ENCODE measurements around the gene CEACAM21.

CEACAM21 gene

GRCh38 chr19:41599175-41599966 lies 23.4 kb downstream of the CEACAM21 start:
- TF ChIP-seq CTCF (IDR thresholded peaks at IDR 0.05; ENCODE audit: insufficient read depth, low read depth, low read length, missing control alignments): no peak
- DNase-seq (ENCODE audit: low read depth): no peak
- H3K4me3 ChIP-seq (ENCODE audit: low read depth, low read length): no peak overlapping the region

GRCh38 chr19:41601771-41602170 lies 25.8 kb downstream of the CEACAM21 start:
- no peak for DNase-seq (ENCODE audit: low read depth)
- H3K4me3 ChIP-seq (ENCODE audit: low read depth, low read length): no peak overlapping the region
- no peak for TF ChIP-seq CTCF (IDR thresholded peaks at IDR 0.05; ENCODE audit: insufficient read depth, low read depth, low read length, missing control alignments)

GRCh38 chr19:41604831-41605230 lies 28.9 kb downstream of the CEACAM21 start:
- no peak for DNase-seq (ENCODE audit: low read depth)
- no peak for TF ChIP-seq CTCF (IDR thresholded peaks at IDR 0.05; ENCODE audit: insufficient read depth, low read depth, low read length, missing control alignments)
- no peak overlapping the region for H3K4me3 ChIP-seq (ENCODE audit: low read depth, low read length)

- no peak for TF ChIP-seq CTCF (IDR thresholded peaks at IDR 0.05; ENCODE audit: insufficient read depth, low read depth, low read length, missing control alignments)
Measured at GRCh38 chr19:41606215-41606837, 30.4 kb downstream of the CEACAM21 start.

GRCh38 chr19:41607668-41608067 lies 31.7 kb downstream of the CEACAM21 start:
- no peak for DNase-seq (ENCODE audit: low read depth)
- no peak for TF ChIP-seq CTCF (IDR thresholded peaks at IDR 0.05; ENCODE audit: insufficient read depth, low read depth, low read length, missing control alignments)
- no peak overlapping the region for H3K4me3 ChIP-seq (ENCODE audit: low read depth, low read length)

More at GRCh38 chr19:41606215-41606837, 30.4 kb downstream of the CEACAM21 start:
- no peak overlapping the region for H3K4me3 ChIP-seq (ENCODE audit: low read depth, low read length)
- no peak for DNase-seq (ENCODE audit: low read depth)

- H3K4me3 ChIP-seq (ENCODE audit: low read depth, low read length): no peak overlapping the region
- no peak for DNase-seq (ENCODE audit: low read depth)
- no peak for TF ChIP-seq CTCF (IDR thresholded peaks at IDR 0.05; ENCODE audit: insufficient read depth, low read depth, low read length, missing control alignments)
Measured at GRCh38 chr19:41610789-41611188, 34.8 kb downstream of the CEACAM21 start.

Data from GM12865 (cell line).